ENCODE measurements around the gene TBC1D22A.

TBC1D22A gene

GRCh38 chr22:46964773-46965550 lies 202.5 kb downstream of the TBC1D22A start:
- no peak for DNase-seq

- DNase-seq = no peak
Observed at GRCh38 chr22:46965555-46966494, 203.4 kb downstream of the TBC1D22A start.

- DNase-seq = no peak
Observed at GRCh38 chr22:46966495-46966845, 204.0 kb downstream of the TBC1D22A start.

GRCh38 chr22:46966846-46967245 lies 204.4 kb downstream of the TBC1D22A start:
- DNase-seq = no peak

- DNase-seq = no peak
Observed at GRCh38 chr22:46967445-46968358, 205.3 kb downstream of the TBC1D22A start.

GRCh38 chr22:46968359-46968740 lies 205.9 kb downstream of the TBC1D22A start:
- no peak for DNase-seq

GRCh38 chr22:46968848-46969247 lies 206.4 kb downstream of the TBC1D22A start:
- no peak for DNase-seq

GRCh38 chr22:46969491-46969890 lies 207.0 kb downstream of the TBC1D22A start:
- no peak for DNase-seq

GRCh38 chr22:46969961-46970360 lies 207.5 kb downstream of the TBC1D22A start:
- DNase-seq = no peak

GRCh38 chr22:46970411-46971098 lies 208.1 kb downstream of the TBC1D22A start:
- DNase-seq = no peak

GRCh38 chr22:46971099-46971763 lies 208.8 kb downstream of the TBC1D22A start:
- no peak for DNase-seq

GRCh38 chr22:46971764-46972125 lies 209.3 kb downstream of the TBC1D22A start:
- DNase-seq = no peak

- no peak for DNase-seq
Observed at GRCh38 chr22:46972256-46972655, 209.8 kb downstream of the TBC1D22A start.

GRCh38 chr22:46972901-46973831 lies 210.7 kb downstream of the TBC1D22A start:
- DNase-seq = no peak

GRCh38 chr22:46974077-46974476 lies 211.6 kb downstream of the TBC1D22A start:
- no peak for DNase-seq

GRCh38 chr22:46974631-46975585 lies 212.5 kb downstream of the TBC1D22A start:
- DNase-seq = no peak

- no peak for DNase-seq
Observed at GRCh38 chr22:46976143-46976542, 213.7 kb downstream of the TBC1D22A start.

GRCh38 chr22:46976598-46976997 lies 214.1 kb downstream of the TBC1D22A start:
- no peak for DNase-seq

- DNase-seq = no peak
Observed at GRCh38 chr22:46977656-46978343, 215.3 kb downstream of the TBC1D22A start.
